Activated CD4-positive, alpha-beta T cell treated with anti-CD3 and anti-CD28 coated beads for 4 hours (primary cell): Measurements from ENCODE around the gene CCND1.

ENCODE experiments used
- DNase-seq, 2 donors: peaks; one replicate each; pipeline ENCODE4 v3.0.0-alpha.2; 2020

The CCND1 gene

GRCh38 chr11:69654660-69655478 is 13.9 kb downstream of the CCND1 start:
- DNase-seq, result no peak

- DNase-seq, result no peak
These were observed 14.8 kb downstream of the CCND1 start for GRCh38 chr11:69655479-69656428.

- DNase-seq, result no peak
These were observed 15.8 kb downstream of the CCND1 start for GRCh38 chr11:69656536-69657455.

- no peak for DNase-seq
These were observed 16.5 kb downstream of the CCND1 start for GRCh38 chr11:69657456-69657910.

- no peak for DNase-seq
These were observed 17.1 kb downstream of the CCND1 start for GRCh38 chr11:69657911-69658625.

- no peak for DNase-seq
These were observed 17.9 kb downstream of the CCND1 start for GRCh38 chr11:69658626-69659450.

- DNase-seq, result no peak
These were observed 18.6 kb downstream of the CCND1 start for GRCh38 chr11:69659591-69659990.

GRCh38 chr11:69660001-69660500 is 19.1 kb downstream of the CCND1 start:
- no peak for DNase-seq

DNA sequence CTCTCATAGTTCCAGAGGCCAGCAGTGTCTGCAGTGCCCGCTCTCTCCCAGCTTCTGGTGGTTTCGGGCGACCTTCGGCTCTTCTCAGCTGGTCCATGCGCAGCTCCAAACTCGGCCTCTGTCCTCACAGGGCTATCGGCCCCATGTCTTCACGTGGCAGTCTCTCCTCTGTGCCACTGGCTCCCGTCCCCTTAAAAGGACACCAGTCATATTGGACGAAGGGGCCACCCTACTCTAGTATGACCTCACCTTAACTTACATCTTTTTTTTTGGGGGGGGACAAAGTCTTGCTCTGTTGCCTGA is 20.4 kb downstream of the CCND1 start:
- no peak for DNase-seq

DNA sequence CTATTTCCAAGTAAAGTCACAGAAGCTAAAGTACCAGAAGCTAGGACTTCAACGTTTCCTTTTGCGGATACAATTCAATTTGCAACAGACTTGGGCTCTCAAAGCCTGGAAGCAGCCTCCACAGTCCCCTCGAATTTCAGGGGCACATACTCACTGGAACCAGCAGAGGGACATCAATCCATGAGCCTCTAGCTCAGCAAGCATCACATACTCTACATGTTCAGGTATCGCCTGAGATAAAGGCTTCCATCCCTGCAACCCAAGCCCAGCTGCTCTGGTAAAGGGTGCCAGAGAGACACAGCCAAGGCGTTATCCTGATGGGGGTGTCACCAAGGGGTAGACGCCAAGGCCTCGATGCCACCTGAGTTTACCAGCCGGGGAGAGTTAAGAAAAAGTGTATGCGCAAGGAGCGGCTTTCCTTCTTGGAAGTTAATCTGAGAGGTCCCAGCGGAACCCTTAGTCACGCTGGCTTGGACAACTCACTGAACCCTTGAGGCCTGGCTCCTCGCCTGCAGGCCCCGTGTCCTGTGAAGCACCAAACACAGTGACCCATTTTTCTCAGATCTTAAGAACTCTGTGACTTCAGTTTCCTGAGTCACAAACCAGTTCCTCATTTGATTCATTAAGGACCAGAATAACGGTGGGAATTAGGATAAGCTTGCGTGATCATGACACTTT is 21.2 kb downstream of the CCND1 start:
- DNase-seq, result no peak

DNA sequence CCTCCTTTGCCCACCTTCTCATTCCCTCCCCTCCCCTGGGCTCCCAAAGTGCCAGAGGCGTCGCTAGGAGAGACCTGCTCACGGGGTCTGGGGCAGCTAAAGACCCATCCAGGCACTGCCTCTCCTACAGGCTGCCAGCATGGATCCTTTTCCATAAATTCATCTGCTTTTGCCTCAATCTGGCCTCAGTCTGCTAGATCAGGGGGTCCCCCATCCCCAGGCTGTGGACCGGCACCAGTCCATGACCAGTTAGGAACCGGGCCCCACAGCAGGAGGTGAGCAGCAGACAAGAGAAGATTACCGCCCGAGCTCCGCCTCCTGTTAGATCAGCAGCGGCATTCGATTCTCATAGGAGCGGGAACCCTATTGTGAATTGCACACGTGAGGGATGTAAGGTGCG is 21.9 kb downstream of the CCND1 start:
- no peak for DNase-seq

GRCh38 chr11:69663326-69663725 is 22.4 kb downstream of the CCND1 start:
- no peak for DNase-seq

GRCh38 chr11:69664103-69664775 is 23.3 kb downstream of the CCND1 start:
- no peak for DNase-seq

GRCh38 chr11:69664901-69665300 is 23.9 kb downstream of the CCND1 start:
- DNase-seq, result no peak

DNA sequence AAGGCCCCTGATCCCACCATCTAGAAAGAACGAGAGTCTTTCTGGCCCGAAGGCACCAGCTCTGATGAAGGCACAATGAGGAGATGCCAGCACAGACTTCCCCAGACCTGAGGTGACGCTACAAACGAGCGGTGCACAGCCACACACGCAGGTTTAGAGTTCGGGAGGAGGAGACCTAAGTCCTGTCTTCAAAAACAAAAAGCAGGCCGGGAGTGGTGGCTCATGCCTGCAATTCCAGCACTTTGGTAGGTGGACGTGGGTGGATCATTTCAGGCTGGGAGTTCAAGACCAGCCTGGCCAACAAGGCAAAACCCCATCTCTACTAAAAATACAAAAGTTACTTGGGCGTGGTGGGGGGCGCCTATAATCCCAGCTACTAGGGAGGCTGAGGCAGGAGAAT is 24.7 kb downstream of the CCND1 start:
- no peak for DNase-seq

DNA sequence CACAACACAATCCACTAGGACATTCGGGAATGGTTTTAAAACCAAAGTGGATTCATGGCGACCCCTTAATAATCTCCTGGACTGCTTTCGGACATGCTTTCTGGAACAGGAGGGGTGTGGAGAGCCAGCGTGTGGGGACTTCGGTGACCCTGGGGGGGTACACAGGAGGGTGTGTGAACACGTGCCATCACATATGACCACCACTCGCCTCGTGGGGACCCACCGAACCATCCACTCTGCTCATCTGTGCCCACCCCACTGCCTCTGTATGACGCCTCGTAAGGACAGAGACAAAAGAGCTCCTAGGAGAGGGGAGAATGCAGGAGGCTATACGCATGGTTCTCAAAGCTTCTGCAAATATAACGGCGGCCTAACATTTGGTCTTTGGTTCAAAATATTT is 25.3 kb downstream of the CCND1 start:
- no peak for DNase-seq

GRCh38 chr11:69666752-69667536 is 26.0 kb downstream of the CCND1 start:
- DNase-seq, result no peak

- DNase-seq, result no peak
These were observed 27.0 kb downstream of the CCND1 start for GRCh38 chr11:69667619-69668604.
